IMR-90 (cell line): ENCODE measurements around the gene COLQ. TPM values are rescaled to one million over a fixed set of nuclear protein-coding genes. Genes with fewer than 3 reads are reported as not detected.

ENCODE experiments used
- ATAC-seq: fragments of 200-7000 bp; cut with Tn5 transposase; 2 replicates; pipeline ENCODE4 v1.9.1; 2020; ENCODE audit warnings: low read depth, mild to moderate bottlenecking, moderate library complexity
- BruUV-seq: library from RNA; stranded (reverse); fragments of 400-500 nt; replicated peaks from 2 replicates; lab custom pipeline; 2021; lab: Mats Ljungman, UMichigan
- CTCF ChIA-PET: fragments of 300-600 bp; formaldehyde crosslinking; extraction: SDS; loops from one replicate; lab custom pipeline; 2021; ENCODE audit warnings: antibody characterized with exemption; lab: Yijun Ruan, JAX
- POLR2A ChIA-PET: fragments of 300-600 bp; sonication (Branson Sonifier 250); formaldehyde crosslinking; loops from one replicate; lab custom pipeline; 2022; ENCODE audit warnings: antibody characterized with exemption; ENCODE audit not compliant: unreplicated experiment; lab: Charles Lee
- DNase-seq: peaks from one replicate; pipeline ENCODE4 v3.0.0; 2013
- H2AFZ ChIP-seq: replicated peaks from 2 replicates; pipeline ENCODE3; 2013; ENCODE audit warnings: low read length, mild to moderate bottlenecking; ENCODE audit not compliant: poor library complexity
- H2AK5ac ChIP-seq: 2 replicates; pipeline ENCODE4 v1.6.1; 2013; ENCODE audit warnings: low read depth, low read length, inconsistent platforms
- H2AK9ac ChIP-seq: replicated peaks from 2 replicates; pipeline ENCODE3; 2013; ENCODE audit warnings: mild to moderate bottlenecking, low read depth, low read length, moderate library complexity; ENCODE audit not compliant: poor library complexity
- H2BK120ac ChIP-seq: 2 replicates; pipeline ENCODE4 v1.6.1; 2013; ENCODE audit warnings: low read depth, low read length, inconsistent platforms
- H2BK15ac ChIP-seq: 3 replicates; pipeline ENCODE4 v1.6.1; 2013; ENCODE audit warnings: low read depth, low read length, inconsistent platforms
- H2BK20ac ChIP-seq: 2 replicates; pipeline ENCODE4 v1.6.1; 2013; ENCODE audit warnings: low read depth, mild to moderate bottlenecking, inconsistent platforms, low read length, moderate library complexity
- H2BK5ac ChIP-seq: 2 replicates; pipeline ENCODE4 v1.6.1; 2013; ENCODE audit warnings: mild to moderate bottlenecking, low read depth, low read length, inconsistent platforms; ENCODE audit not compliant: poor library complexity, severe bottlenecking
- H3K14ac ChIP-seq: replicated peaks from 2 replicates; pipeline ENCODE4 v1.6.1; 2013; ENCODE audit warnings: low read depth, low read length, inconsistent platforms
- H3K18ac ChIP-seq: 2 replicates; pipeline ENCODE4 v1.6.1; 2013; ENCODE audit warnings: low read depth, low read length, control low read depth
- H3K23ac ChIP-seq: 2 replicates; pipeline ENCODE4 v1.6.1; 2013; ENCODE audit warnings: low read depth, low read length, inconsistent platforms
- H3K27ac ChIP-seq: 2 replicates; pipeline ENCODE4 v1.5.1; 2013; ENCODE audit warnings: mild to moderate bottlenecking, control low read depth, low read length; ENCODE audit not compliant: insufficient read depth
- H3K27me3 ChIP-seq: 2 replicates; pipeline ENCODE4 v1.6.1; 2013; ENCODE audit warnings: low read length; ENCODE audit not compliant: control insufficient read depth, insufficient read depth
- H3K36me3 ChIP-seq: 2 replicates; pipeline ENCODE4 v1.6.1; 2013; ENCODE audit warnings: low read length, mixed read lengths; ENCODE audit not compliant: control insufficient read depth, insufficient read depth
- H3K4ac ChIP-seq: 2 replicates; pipeline ENCODE4 v1.6.1; 2013; ENCODE audit warnings: low read depth, low read length, inconsistent platforms
- H3K4me1 ChIP-seq: 2 replicates; pipeline ENCODE4 v1.6.1; 2013; ENCODE audit warnings: low read length, mixed read lengths; ENCODE audit not compliant: control insufficient read depth, insufficient read depth
- H3K4me2 ChIP-seq: 2 replicates; pipeline ENCODE4 v1.6.1; 2013; ENCODE audit warnings: low read depth, mild to moderate bottlenecking, control low read depth, low read length, moderate library complexity
- H3K4me3 ChIP-seq: 2 replicates; pipeline ENCODE4 v1.5.1; 2013; ENCODE audit warnings: low read depth, mild to moderate bottlenecking, control low read depth, low read length, moderate library complexity; ENCODE audit not compliant: insufficient read depth
- H3K56ac ChIP-seq: 2 replicates; pipeline ENCODE4 v1.6.1; 2013; ENCODE audit warnings: low read length, inconsistent platforms; ENCODE audit not compliant: insufficient read depth; ENCODE audit errors: extremely low read depth
- H3K79me1 ChIP-seq, 2 experiments: 2 replicates each; pipeline ENCODE4 v1.6.1; 2013; ENCODE audit warnings: low read length in 2 of 2, inconsistent platforms in 1 of 2, low read depth in 1 of 2
- H3K9ac ChIP-seq: 2 replicates; pipeline ENCODE4 v1.6.1; 2013; ENCODE audit warnings: low read depth, low read length, control low read depth
- H3K9me1 ChIP-seq: 2 replicates; pipeline ENCODE4 v1.6.1; 2013; ENCODE audit warnings: low read length, inconsistent platforms; ENCODE audit not compliant: insufficient read depth
- H3K9me3 ChIP-seq: 2 replicates; pipeline ENCODE4 v1.6.1; 2013; ENCODE audit warnings: low read length; ENCODE audit not compliant: control insufficient read depth, insufficient read depth
- H4K20me1 ChIP-seq: 2 replicates; pipeline ENCODE4 v1.6.1; 2013; ENCODE audit warnings: low read length, inconsistent platforms; ENCODE audit not compliant: insufficient read depth
- H4K5ac ChIP-seq: 2 replicates; pipeline ENCODE4 v1.6.1; 2013; ENCODE audit warnings: mild to moderate bottlenecking, low read depth, low read length, control low read depth
- H4K8ac ChIP-seq, 2 experiments: 2 replicates each; pipeline ENCODE4 v1.6.1; 2013; ENCODE audit warnings: low read depth in 2 of 2, low read length in 2 of 2, control low read depth in 1 of 2, inconsistent platforms in 1 of 2
- H4K91ac ChIP-seq: 2 replicates; pipeline ENCODE4 v1.6.1; 2013; ENCODE audit warnings: low read depth, low read length, inconsistent platforms; ENCODE audit not compliant: insufficient read depth
- BHLHE40 ChIP-seq: fragments of 150-350 bp; IDR thresholded peaks from 2 replicates; pipeline ENCODE4 v1.6.1; 2016; ENCODE audit warnings: mild to moderate bottlenecking, low read depth, low read length
- CEBPB ChIP-seq: IDR thresholded peaks from 2 replicates; pipeline ENCODE4 v1.6.1; 2012; ENCODE audit warnings: low read depth, low read length, improper control_type of control experiment
- CHD1 ChIP-seq: IDR thresholded peaks from 2 replicates; pipeline ENCODE4 v1.6.1; 2012; ENCODE audit warnings: low read depth, low read length, improper control_type of control experiment
- ELK1 ChIP-seq: fragments of 150-350 bp; IDR thresholded peaks from 2 replicates; pipeline ENCODE4 v1.6.1; 2016; ENCODE audit warnings: low read depth, mild to moderate bottlenecking, low read length, moderate library complexity, borderline replicate concordance
- FOS ChIP-seq: fragments of 150-350 bp; IDR thresholded peaks from 2 replicates; pipeline ENCODE4 v1.6.1; 2016; ENCODE audit warnings: low read depth, low read length
- MAFK ChIP-seq: IDR thresholded peaks from 2 replicates; pipeline ENCODE4 v1.6.1; 2012; ENCODE audit warnings: low read depth, low read length, improper control_type of control experiment
- MAZ ChIP-seq: IDR thresholded peaks from 2 replicates; pipeline ENCODE4 v1.6.1; 2012; ENCODE audit warnings: low read depth, mild to moderate bottlenecking, low read length, improper control_type of control experiment, moderate library complexity, borderline replicate concordance
- MXI1 ChIP-seq: IDR thresholded peaks from 2 replicates; pipeline ENCODE4 v1.6.1; 2012; ENCODE audit warnings: low read depth, mild to moderate bottlenecking, low read length, moderate library complexity, borderline replicate concordance
- NFE2L2 ChIP-seq: fragments of 150-350 bp; IDR thresholded peaks from 2 replicates; pipeline ENCODE4 v1.6.1; 2016; ENCODE audit warnings: low read depth, mild to moderate bottlenecking, low read length
- POLR2A ChIP-seq: IDR thresholded peaks from 2 replicates; pipeline ENCODE4 v1.6.1; 2012; ENCODE audit warnings: mild to moderate bottlenecking, low read depth, low read length
- RAD21 ChIP-seq: IDR thresholded peaks from 2 replicates; pipeline ENCODE4 v1.6.1; 2012; ENCODE audit warnings: low read length, improper control_type of control experiment
- RCOR1 ChIP-seq: IDR thresholded peaks from 2 replicates; pipeline ENCODE4 v1.6.1; 2012; ENCODE audit warnings: mild to moderate bottlenecking, low read length, improper control_type of control experiment; ENCODE audit not compliant: insufficient replicate concordance
- RFX5 ChIP-seq: IDR thresholded peaks from 2 replicates; pipeline ENCODE4 v1.8.0; 2012; ENCODE audit warnings: low read depth, mild to moderate bottlenecking, low read length, moderate library complexity
- SMC3 ChIP-seq: fragments of 150-350 bp; IDR thresholded peaks from 2 replicates; pipeline ENCODE4 v1.6.1; 2016; ENCODE audit warnings: low read depth, mild to moderate bottlenecking, antibody characterized with exemption, low read length, moderate library complexity
- WGBS, 2 experiments: methylation state at CpG; one replicate each; pipeline versions ENCODE4 v1.1.5 to v1.1.7; 2013; ENCODE audit warnings: missing lambda C conversion rate in 2 of 2; ENCODE audit not compliant: insufficient read length in 1 of 2; ENCODE audit errors: extremely low coverage in 2 of 2; 5-methylcytosine and 5-hydroxymethylcytosine counted together
- dilution Hi-C: fragments of 300-500 bp; cut with HindIII; formaldehyde crosslinking; loops from one replicate; pipeline ENCODE4 v1.14.3; 2018; ENCODE audit warnings: low sequenced_read_pairs; ENCODE audit not compliant: unreplicated experiment
- in situ Hi-C: fragments of 300-500 bp; cut with MboI; formaldehyde crosslinking; loops from 3 replicates; pipeline ENCODE4 v1.14.3; 2019; ENCODE audit warnings: low sequenced_read_pairs, inconsistent platforms, mixed read lengths
- intact Hi-C: fragments of 100-400 bp; cut with micrococcal nuclease; formaldehyde crosslinking; loops from 2 replicates; pipeline ENCODE4 v1.10.0; 2022
- polyA plus RNA-seq, 3 experiments: library from polyadenylated mRNA; depleted of rRNA; stranded (reverse); fragments of >200 nt; gene quantifications; 2 replicates each; pipeline ENCODE4 v1.2.3, GENCODE V29; 2012; ENCODE audit warnings: low replicate concordance in 1 of 3
- total RNA-seq: library from RNA; depleted of rRNA; stranded (reverse); fragments of >200 nt; gene quantifications from 2 replicates; pipeline ENCODE4 v1.2.3, GENCODE V29; 2012
- TF ChIP-seq, protein P1 (sequence below): conservative IDR thresholded peaks from 2 replicates; pipeline ENCODE4 v1.5.1; 2012; ENCODE audit warnings: mild to moderate bottlenecking, low read depth, low read length, improper control_type of control experiment
- TF ChIP-seq, protein P2 (sequence below): fragments of 150-350 bp; IDR thresholded peaks from 2 replicates; pipeline ENCODE4 v1.6.1; 2017; ENCODE audit warnings: mild to moderate bottlenecking, antibody characterized with exemption, low read length, low read depth

Gene COLQ
- total and polyA plus RNA-seq, 2 of the 4 experiments (the other 2 are of a cell fraction): 0.18 to 0.65 TPM

- Histone ChIP-seq H4K8ac (no peak overlapping the region), H4K91ac (no peak overlapping the region), H3K23ac (no peak overlapping the region), H2AFZ (no peak overlapping the region), H2BK5ac (no peak overlapping the region), H2BK15ac (no peak overlapping the region), H2BK20ac (no peak overlapping the region), H4K20me1 (no peaks in the 10 kb centered on the region), H3K9me1 (no peaks in the 10 kb centered on the region; the same call in 1 of the 2 replicates), H3K18ac (no peak overlapping the region), H3K9me3 (no peaks in the 10 kb centered on the region), H3K36me3 (no peaks in the 10 kb centered on the region), H3K4ac (no peak overlapping the region), H3K79me1 (no peaks in the 10 kb centered on the region), H2AK9ac (no peak overlapping the region), H3K27me3 (peaks cover 4% of the 10 kb centered on the region), H3K56ac (no peak overlapping the region), H2AK5ac (no peak overlapping the region), H3K4me1 (0 out of 2 replicates have a peak, but pooled peaks cover 4% of the 10 kb centered on the region), H3K14ac (no peak overlapping the region), H2BK120ac (no peak overlapping the region), H3K4me3 (no peak overlapping the region), H3K27ac (no peak overlapping the region), H3K9ac (no peak overlapping the region), H3K4me2 (no peak overlapping the region), H4K5ac (no peak overlapping the region)
- no peak for ATAC-seq
- TF ChIP-seq NFE2L2 (no peak), MAFK (no peak), SMC3 (no peak), POLR2A (no peak), ELK1 (no peak), CHD1 (no peak), RCOR1 (no peak), BHLHE40 (no peak), CEBPB (no peak), RFX5 (no peak), MAZ (no peak), FOS (no peak), RAD21 (no peak), MXI1 (no peak)
- TF ChIP-seq, protein P1, sequence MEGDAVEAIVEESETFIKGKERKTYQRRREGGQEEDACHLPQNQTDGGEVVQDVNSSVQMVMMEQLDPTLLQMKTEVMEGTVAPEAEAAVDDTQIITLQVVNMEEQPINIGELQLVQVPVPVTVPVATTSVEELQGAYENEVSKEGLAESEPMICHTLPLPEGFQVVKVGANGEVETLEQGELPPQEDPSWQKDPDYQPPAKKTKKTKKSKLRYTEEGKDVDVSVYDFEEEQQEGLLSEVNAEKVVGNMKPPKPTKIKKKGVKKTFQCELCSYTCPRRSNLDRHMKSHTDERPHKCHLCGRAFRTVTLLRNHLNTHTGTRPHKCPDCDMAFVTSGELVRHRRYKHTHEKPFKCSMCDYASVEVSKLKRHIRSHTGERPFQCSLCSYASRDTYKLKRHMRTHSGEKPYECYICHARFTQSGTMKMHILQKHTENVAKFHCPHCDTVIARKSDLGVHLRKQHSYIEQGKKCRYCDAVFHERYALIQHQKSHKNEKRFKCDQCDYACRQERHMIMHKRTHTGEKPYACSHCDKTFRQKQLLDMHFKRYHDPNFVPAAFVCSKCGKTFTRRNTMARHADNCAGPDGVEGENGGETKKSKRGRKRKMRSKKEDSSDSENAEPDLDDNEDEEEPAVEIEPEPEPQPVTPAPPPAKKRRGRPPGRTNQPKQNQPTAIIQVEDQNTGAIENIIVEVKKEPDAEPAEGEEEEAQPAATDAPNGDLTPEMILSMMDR: no peak
- TF ChIP-seq, protein P2, sequence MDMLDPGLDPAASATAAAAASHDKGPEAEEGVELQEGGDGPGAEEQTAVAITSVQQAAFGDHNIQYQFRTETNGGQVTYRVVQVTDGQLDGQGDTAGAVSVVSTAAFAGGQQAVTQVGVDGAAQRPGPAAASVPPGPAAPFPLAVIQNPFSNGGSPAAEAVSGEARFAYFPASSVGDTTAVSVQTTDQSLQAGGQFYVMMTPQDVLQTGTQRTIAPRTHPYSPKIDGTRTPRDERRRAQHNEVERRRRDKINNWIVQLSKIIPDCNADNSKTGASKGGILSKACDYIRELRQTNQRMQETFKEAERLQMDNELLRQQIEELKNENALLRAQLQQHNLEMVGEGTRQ: no peak
- DNase-seq: no peak
- CTCF ChIA-PET: no interaction called here
- intact Hi-C loops: no loop called here
- BruUV-seq: no TSS peak
- in situ Hi-C loops: no loop called here
- WGBS, 2 experiments: no CpG with 5 or more reads among the region's 1 CpG
- dilution Hi-C loops: no loop called here
- POLR2A ChIA-PET: no interaction called here
These were observed 4.3 kb upstream of the COLQ start for GRCh38 chr3:15525790-15526189.
